SH-SY5Y (cell line): ENCODE measurements around the gene AOPEP.

Experiments
- GATA2 ChIP-seq: IDR thresholded peaks from 2 replicates; pipeline ENCODE4 v1.6.1; 2011; ENCODE audit warnings: mild to moderate bottlenecking, low read depth, low read length
- GATA3 ChIP-seq: IDR thresholded peaks from 2 replicates; pipeline ENCODE4 v1.6.1; 2011; ENCODE audit warnings: low read depth, mild to moderate bottlenecking, low read length, moderate library complexity

DNA sequence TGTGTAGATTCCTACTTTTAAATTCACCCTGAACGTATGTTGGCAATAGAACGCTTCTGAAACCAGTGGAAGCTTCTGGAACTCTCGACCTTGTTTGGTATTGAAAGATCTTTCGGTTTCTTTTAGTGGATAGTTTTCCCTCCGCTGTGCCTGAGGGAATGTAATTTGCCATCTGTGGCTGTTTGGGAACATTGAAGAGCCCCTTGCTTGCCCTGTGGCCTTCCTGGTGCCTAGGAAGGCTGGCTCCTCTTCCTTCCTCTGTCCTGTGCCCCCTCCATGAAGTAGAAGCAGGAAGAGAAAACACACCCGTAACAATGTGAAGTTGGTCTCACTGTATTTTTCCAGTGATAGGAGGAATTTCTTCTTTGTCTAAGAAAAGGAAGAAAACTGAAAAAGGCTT is 274.3 kb downstream of the AOPEP start:
- TF ChIP-seq GATA2 (no peak), GATA3 (no peak)
